Endodermal cell (in vitro differentiated cells): ENCODE results near the gene RGL1. TPM values are rescaled to one million over a fixed set of nuclear protein-coding genes. Genes with fewer than 3 reads are reported as not detected.

Experiments used
- DNase-seq: peaks from one replicate; pipeline ENCODE4 v3.0.0-alpha.2; 2017
- H3K27ac ChIP-seq: 2 replicates; pipeline ENCODE4 v1.5.1; 2013; ENCODE audit warnings: mild to moderate bottlenecking, low read depth, low read length, moderate library complexity
- H3K27me3 ChIP-seq: 2 replicates; pipeline ENCODE4 v1.6.1; 2013; ENCODE audit warnings: mild to moderate bottlenecking, low read length, moderate library complexity; ENCODE audit not compliant: insufficient read depth, control insufficient read depth, poor library complexity, severe bottlenecking
- H3K36me3 ChIP-seq: 2 replicates; pipeline ENCODE4 v1.7.0; 2013; ENCODE audit warnings: mild to moderate bottlenecking, low read length, moderate library complexity; ENCODE audit not compliant: control insufficient read depth, insufficient read depth
- H3K4me1 ChIP-seq: one replicate; pipeline ENCODE4 v1.7.0; 2013; ENCODE audit warnings: low read length; ENCODE audit not compliant: control insufficient read depth, insufficient read depth
- H3K4me3 ChIP-seq: 2 replicates; pipeline ENCODE4 v1.5.1; 2013; ENCODE audit warnings: mild to moderate bottlenecking, low read length, moderate library complexity
- H3K9ac ChIP-seq: 2 replicates; pipeline ENCODE4 v1.6.1; 2013; ENCODE audit warnings: mild to moderate bottlenecking, low read length, moderate library complexity; ENCODE audit not compliant: poor library complexity, severe bottlenecking; ENCODE audit errors: extremely low read depth
- H3K9me3 ChIP-seq: 2 replicates; pipeline ENCODE4 v1.6.1; 2013; ENCODE audit warnings: mild to moderate bottlenecking, low read length, moderate library complexity; ENCODE audit not compliant: control insufficient read depth
- H3K27ac Mint-ChIP-seq: 2 replicates; pipeline ENCODE4 v1.8.0; 2020; ENCODE audit warnings: mixed read lengths
- H3K27me3 Mint-ChIP-seq: 2 replicates; pipeline ENCODE4 v1.8.0; 2021; ENCODE audit warnings: mild to moderate bottlenecking, mixed read lengths; ENCODE audit not compliant: insufficient read depth
- H3K36me3 Mint-ChIP-seq: 2 replicates; pipeline ENCODE4 v1.8.0; 2020; ENCODE audit warnings: low read depth, mixed read lengths
- H3K4me1 Mint-ChIP-seq: 2 replicates; pipeline ENCODE4 v1.8.0; 2020; ENCODE audit warnings: mixed read lengths
- H3K4me3 Mint-ChIP-seq: 2 replicates; pipeline ENCODE4 v1.8.0; 2020; ENCODE audit warnings: mild to moderate bottlenecking, moderate library complexity, mixed read lengths
- H3K9me3 Mint-ChIP-seq: 2 replicates; pipeline ENCODE4 v1.8.0; 2020; ENCODE audit warnings: mild to moderate bottlenecking, mixed read lengths
- WGBS, 2 experiments: methylation state at CpG; one replicate each; pipeline versions ENCODE4 v1.1.5 to v1.1.7; 2013; ENCODE audit warnings: missing lambda C conversion rate in 2 of 2, mixed read lengths in 1 of 2; ENCODE audit not compliant: insufficient coverage in 1 of 2, insufficient read length in 1 of 2; 5-methylcytosine and 5-hydroxymethylcytosine counted together
- total RNA-seq, 2 donors: library from RNA; stranded (reverse); fragmentation: NEBNext Ultra II Directional in 1 of 2; extraction: Animal tissue kit (Norgen Biotek cat#: 25700) in 1 of 2; gene quantifications; 2 replicates in 1 of 2; 3 replicates in 1 of 2; pipeline ENCODE4 v1.2.1, GENCODE V29; 2021
- TF ChIP-seq, protein P1 (sequence below): fragments of 200-600 bp; sonication (generic); conservative IDR thresholded peaks from 2 replicates; pipeline ENCODE4 v1.5.0; 2021; ENCODE audit warnings: antibody characterized with exemption, mild to moderate bottlenecking

RGL1 gene
- total RNA-seq, 2 donors from 2014 or later = 0.15 to 2.6 TPM

DNA sequence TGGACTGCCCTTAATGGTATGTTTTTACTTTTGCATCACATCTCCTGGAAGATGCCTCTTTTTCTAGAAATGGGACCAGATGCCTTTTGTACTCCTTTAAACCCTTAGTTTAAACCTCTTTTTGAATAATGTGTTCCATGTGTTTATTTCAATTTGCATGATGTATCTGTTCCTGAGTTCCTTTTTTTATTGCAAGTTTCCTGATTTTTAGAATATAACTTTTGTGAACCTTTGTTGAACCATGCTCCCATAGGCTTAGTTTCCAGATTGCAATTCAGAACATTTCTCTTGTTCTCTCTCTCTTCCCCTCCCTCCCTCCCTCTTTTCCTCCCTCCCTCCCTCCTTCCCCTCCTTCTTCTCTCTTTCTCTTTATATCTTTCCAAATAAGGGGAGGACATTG lies 81.9 kb downstream of the RGL1 start:
- Histone ChIP-seq H3K4me1 (peaks cover 3% of the 10 kb centered on the region), H3K4me3 (no peak overlapping the region)
- H3K27me3 Mint-ChIP-seq = peaks cover 1% of the 10 kb centered on the region

GRCh38 chr1:183887826-183888819 lies 83.2 kb downstream of the RGL1 start:
- no peaks in the 10 kb centered on the region for H3K9me3 ChIP-seq
- H3K4me1 Mint-ChIP-seq = peaks cover 13% of the 10 kb centered on the region
- H3K9me3 Mint-ChIP-seq = no peaks in the 10 kb centered on the region
- TF ChIP-seq, protein P1, sequence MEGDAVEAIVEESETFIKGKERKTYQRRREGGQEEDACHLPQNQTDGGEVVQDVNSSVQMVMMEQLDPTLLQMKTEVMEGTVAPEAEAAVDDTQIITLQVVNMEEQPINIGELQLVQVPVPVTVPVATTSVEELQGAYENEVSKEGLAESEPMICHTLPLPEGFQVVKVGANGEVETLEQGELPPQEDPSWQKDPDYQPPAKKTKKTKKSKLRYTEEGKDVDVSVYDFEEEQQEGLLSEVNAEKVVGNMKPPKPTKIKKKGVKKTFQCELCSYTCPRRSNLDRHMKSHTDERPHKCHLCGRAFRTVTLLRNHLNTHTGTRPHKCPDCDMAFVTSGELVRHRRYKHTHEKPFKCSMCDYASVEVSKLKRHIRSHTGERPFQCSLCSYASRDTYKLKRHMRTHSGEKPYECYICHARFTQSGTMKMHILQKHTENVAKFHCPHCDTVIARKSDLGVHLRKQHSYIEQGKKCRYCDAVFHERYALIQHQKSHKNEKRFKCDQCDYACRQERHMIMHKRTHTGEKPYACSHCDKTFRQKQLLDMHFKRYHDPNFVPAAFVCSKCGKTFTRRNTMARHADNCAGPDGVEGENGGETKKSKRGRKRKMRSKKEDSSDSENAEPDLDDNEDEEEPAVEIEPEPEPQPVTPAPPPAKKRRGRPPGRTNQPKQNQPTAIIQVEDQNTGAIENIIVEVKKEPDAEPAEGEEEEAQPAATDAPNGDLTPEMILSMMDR = no peak
- H3K9ac ChIP-seq = no peak overlapping the region
- H3K27ac ChIP-seq = no peak overlapping the region
- no peaks in the 10 kb centered on the region for H3K4me1 ChIP-seq
- no peak for DNase-seq
- no peak overlapping the region for H3K4me3 ChIP-seq
- 87 to 92% methylated on average over 5 to 9 of the region's 9 CpGs for WGBS, 2 experiments
- H3K4me3 Mint-ChIP-seq = no peak overlapping the region
- H3K27me3 Mint-ChIP-seq = peaks cover 1% of the 10 kb centered on the region
- no peaks in the 10 kb centered on the region for H3K36me3 Mint-ChIP-seq
- no peak overlapping the region for H3K27ac Mint-ChIP-seq
- no peaks in the 10 kb centered on the region for H3K27me3 ChIP-seq
- no peaks in the 10 kb centered on the region for H3K36me3 ChIP-seq

More for the DNA sequence above, 81.9 kb downstream of the RGL1 start:
- Histone ChIP-seq H3K36me3 (no peaks in the 10 kb centered on the region), H3K27me3 (no peaks in the 10 kb centered on the region), H3K9ac (no peak overlapping the region), H3K27ac (no peak overlapping the region), H3K9me3 (no peaks in the 10 kb centered on the region)
- H3K27ac Mint-ChIP-seq = no peak overlapping the region
- H3K4me1 Mint-ChIP-seq = peaks cover 17% of the 10 kb centered on the region
- no peaks in the 10 kb centered on the region for H3K9me3 Mint-ChIP-seq
- DNase-seq = no peak
- no peaks in the 10 kb centered on the region for H3K36me3 Mint-ChIP-seq
- no peak overlapping the region for H3K4me3 Mint-ChIP-seq
- TF ChIP-seq, protein P1 = no peak

- no peak overlapping the region for H3K4me3 Mint-ChIP-seq
Measured at GRCh38 chr1:183889095-183889494, 84.2 kb downstream of the RGL1 start.

More at GRCh38 chr1:183889095-183889494, 84.2 kb downstream of the RGL1 start:
- H3K9me3 ChIP-seq = no peaks in the 10 kb centered on the region
- 90 to 100% methylated on average over 2 of the region's 2 CpGs for WGBS, 2 experiments
- peaks cover 1% of the 10 kb centered on the region for H3K27me3 Mint-ChIP-seq
- peaks cover 9% of the 10 kb centered on the region for H3K4me1 Mint-ChIP-seq
- no peak overlapping the region for H3K27ac ChIP-seq
- H3K4me1 ChIP-seq = no peaks in the 10 kb centered on the region
- TF ChIP-seq, protein P1 = no peak
- H3K27ac Mint-ChIP-seq = no peak overlapping the region
- H3K36me3 ChIP-seq = no peaks in the 10 kb centered on the region
- H3K9ac ChIP-seq = no peak overlapping the region
- H3K36me3 Mint-ChIP-seq = no peaks in the 10 kb centered on the region
- no peaks in the 10 kb centered on the region for H3K9me3 Mint-ChIP-seq
- no peak for DNase-seq
- H3K27me3 ChIP-seq = no peaks in the 10 kb centered on the region
- no peak overlapping the region for H3K4me3 ChIP-seq
